ENCODE results near the gene EMILIN3. TPM values are rescaled to one million over a fixed set of nuclear protein-coding genes. Genes with fewer than 3 reads are reported as not detected.

Gene EMILIN3
- total RNA-seq, 1 donor from 2014 or later: 3.1 TPM

- no peak for DNase-seq
Observed at GRCh38 chr20:41364236-41364855, 2.3 kb downstream of the EMILIN3 start.

GRCh38 chr20:41363601-41364000, 3.0 kb downstream of the EMILIN3 start:
- DNase-seq: no peak

DNA sequence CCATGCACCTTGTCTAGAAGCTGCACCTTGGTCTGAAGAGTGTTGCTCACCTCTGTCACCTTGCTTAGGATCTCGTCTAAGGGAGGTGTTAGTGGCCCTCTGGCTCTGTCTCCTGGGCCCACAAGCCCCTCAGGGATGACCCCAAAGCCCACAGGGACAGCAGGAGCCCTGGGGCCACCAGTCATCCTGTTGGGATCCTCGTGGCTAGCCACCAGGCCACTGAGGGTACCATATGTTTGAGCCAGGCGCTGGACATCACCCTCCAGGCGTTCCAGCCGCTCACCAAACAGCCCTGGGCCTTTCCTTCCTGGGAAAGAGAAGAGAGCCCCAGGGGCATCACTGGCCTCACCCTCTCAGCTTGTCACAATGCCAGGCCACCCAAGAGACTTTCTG, 3.9 kb downstream of the EMILIN3 start:
- DNase-seq: no peak

DNA sequence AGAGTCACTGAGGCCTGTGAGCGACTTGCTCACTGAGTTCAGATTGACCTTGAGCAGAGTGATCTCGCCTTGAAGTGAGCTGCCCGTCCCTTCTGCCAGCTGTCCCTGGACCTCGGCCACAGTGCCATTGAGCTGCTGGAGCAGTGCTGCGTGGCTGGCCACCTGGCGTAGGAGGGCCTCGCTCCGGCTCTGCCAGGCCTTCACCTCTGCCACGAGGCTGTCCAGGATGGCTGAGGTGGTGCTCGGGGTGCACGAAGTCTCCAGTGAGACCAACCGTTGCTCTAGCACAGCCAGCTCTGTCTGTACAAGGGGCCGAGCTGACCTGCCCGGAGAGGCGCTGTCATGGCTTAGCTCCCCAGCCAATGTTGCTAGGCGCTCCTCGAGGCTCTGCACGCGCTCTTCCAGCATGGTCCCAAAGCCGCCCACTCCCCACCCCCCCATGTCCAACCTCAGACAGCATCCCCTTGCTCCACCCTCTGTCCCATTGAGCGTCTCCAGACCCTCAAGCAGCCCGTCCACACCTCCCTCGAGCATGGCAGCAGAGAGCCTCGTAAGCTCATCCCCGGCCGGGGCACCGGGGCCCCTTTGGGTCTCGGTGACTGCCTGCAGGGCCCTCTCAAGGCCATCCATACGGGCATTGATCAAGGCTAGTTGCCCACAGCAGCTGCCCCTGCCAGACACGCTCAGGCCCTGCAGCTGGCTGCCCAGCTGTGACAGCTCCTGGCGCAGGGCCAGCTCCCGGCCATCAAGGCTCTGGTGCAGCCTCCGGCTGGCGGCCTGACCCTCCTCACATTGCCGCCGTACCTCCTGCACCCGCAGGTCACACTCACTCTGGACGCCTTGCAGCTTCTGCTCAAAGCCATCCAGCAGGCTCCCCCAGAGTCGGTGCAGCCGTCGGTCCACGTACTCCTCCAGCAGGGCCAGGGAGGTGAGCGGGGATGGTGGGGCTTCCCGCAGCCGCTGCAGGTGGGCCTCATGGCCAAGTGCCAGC, 4.6 kb downstream of the EMILIN3 start:
- DNase-seq: no peak

- DNase-seq: no peak
Observed at GRCh38 chr20:41360831-41361756, 5.5 kb downstream of the EMILIN3 start.

GRCh38 chr20:41359541-41360011, 7.0 kb downstream of the EMILIN3 start:
- no peak for DNase-seq

DNA sequence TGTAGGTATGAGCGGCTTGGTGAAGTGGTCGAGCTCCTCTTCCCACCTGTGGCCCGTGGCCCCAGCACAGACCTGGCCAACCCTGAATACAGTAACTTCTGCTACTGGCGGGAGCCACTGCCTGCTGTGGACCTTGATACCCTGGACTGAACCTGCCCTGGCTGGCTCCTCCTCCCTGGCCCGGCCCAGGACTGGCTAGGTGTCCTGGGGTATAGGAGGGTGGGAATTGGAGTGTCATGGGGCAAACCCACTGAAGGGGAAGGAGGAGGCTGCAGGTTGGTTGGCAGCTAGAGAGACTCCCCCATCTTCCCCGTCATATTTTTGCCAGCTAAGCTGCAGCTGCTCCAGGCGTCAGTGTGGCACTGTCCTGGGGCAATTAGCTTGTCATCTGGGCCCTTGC, 7.9 kb downstream of the EMILIN3 start:
- no peak for DNase-seq

DNA sequence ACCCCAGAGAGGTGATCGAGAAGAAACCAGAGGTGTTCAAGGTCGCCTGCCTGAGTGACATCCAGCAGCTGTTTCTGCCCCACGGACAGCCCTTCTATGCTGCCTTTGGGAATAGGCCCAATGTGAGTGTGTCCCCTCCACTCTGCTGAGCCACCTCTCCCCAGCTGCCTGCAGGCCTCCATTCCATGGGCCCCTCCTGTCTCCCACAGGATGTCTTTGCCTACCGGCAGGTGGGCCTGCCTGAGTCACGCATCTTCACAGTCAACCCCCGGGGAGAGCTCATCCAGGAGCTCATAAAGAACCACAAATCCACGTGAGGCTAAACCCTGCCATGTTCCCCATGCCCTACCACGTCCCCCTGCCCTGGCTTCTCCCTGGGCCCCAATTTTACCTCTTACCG, 8.4 kb downstream of the EMILIN3 start:
- DNase-seq: no peak

GRCh38 chr20:41357424-41358163, 9.0 kb downstream of the EMILIN3 start:
- no peak for DNase-seq

GRCh38 chr20:41356951-41357350, 9.7 kb downstream of the EMILIN3 start:
- DNase-seq: no peak

DNA sequence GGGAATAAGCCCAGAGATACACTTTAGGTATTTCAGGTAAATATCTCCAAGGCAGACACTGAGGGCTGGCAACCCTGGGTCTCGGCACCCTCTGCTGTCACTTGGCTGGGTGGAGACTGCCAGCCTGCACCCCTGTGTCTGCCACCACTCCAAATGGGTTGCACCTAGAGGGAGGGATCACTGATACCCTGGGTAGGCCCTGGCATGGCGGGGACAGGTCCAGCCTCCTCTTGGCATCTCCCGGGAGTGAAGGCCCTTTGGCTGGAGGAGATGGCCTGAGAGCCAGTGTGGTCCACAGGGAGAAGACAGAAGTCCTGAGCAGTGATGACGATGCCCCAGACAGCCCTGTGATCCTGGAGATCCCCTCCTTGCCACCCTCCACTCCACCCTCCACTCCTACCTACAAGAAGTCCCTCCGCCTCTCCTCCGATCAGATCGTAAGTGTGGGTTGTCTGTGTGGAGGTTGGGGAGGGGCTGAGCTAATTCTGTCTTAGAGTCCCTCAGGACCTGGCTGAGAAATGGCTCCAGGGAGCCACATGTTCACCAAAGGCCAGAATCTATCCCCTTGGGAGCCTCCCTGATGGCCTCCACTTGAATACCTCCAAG, 10.9 kb downstream of the EMILIN3 start:
- DNase-seq: no peak

GRCh38 chr20:41355192-41355591, 11.4 kb downstream of the EMILIN3 start:
- DNase-seq: no peak

DNA sequence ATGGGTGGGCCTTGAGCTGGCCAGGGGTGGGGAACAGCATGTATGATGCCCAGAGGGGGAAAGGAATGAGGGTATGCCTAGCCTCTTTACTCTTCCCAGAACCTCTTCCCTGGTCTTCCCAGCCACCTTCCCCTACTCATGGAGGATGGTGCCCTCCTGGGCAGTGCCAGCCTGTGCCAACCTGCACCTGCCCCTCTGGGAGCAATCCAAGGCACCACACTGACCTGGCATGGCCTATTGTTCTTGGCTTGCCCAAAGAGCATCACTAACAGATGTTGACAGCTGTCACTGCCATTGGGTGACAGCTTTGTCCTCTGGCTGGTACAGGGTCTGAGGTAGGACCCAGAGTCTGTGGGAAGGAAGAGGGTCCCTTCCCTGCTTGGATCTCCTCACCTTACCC, 13.1 kb downstream of the EMILIN3 start:
- DNase-seq: no peak

- DNase-seq: no peak
Observed at GRCh38 chr20:41352666-41353065, 14.0 kb downstream of the EMILIN3 start.

GRCh38 chr20:41352106-41352505, 14.5 kb downstream of the EMILIN3 start:
- DNase-seq: no peak

DNA sequence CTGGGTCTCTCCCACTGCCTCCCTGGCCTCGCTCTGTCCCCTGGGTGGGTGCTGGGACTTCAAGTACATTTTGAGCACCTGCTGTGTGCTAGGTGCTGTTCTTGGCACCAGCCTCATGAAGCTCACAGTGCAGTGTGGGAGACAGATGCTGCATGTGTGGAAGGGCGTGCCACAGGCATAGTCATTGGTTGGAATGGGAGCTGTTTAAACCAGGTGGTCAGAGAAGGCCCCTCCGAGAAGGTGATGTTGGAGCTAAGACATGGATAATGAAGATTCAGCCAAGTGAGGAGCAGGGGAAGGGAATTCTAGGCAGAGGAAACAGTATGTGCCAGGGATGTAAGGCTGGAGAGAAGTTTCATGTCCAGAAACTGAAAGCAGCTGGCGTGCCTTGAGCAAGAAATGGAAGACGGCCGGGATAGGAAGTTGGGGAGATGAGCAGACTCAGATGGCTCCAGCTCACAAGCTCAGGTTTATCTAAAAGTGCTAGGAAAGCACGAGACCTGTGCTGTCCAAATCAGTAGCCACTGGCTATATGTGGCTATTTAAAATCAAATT, 16.1 kb downstream of the EMILIN3 start:
- DNase-seq: no peak

GRCh38 chr20:41349943-41350342, 16.7 kb downstream of the EMILIN3 start:
- no peak for DNase-seq

DNA sequence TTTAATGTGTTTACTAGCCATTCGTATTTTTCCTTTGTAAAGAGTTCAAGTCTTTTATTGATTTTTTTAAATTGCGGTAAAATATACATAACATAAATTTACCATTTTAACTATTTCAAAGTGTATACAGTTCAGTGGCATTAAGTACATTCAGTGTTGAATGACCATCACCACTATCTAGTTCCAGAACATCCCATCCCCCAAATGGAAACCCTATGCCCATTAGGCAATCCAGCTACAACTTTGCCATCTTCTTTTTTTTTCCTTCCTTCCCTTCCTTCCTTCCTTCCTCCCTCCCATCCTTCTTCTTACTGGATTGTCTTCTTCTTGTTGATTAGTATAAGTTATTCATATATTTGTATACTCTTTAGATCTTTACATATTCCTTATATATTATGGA, 17.4 kb downstream of the EMILIN3 start:
- DNase-seq: no peak

DNA sequence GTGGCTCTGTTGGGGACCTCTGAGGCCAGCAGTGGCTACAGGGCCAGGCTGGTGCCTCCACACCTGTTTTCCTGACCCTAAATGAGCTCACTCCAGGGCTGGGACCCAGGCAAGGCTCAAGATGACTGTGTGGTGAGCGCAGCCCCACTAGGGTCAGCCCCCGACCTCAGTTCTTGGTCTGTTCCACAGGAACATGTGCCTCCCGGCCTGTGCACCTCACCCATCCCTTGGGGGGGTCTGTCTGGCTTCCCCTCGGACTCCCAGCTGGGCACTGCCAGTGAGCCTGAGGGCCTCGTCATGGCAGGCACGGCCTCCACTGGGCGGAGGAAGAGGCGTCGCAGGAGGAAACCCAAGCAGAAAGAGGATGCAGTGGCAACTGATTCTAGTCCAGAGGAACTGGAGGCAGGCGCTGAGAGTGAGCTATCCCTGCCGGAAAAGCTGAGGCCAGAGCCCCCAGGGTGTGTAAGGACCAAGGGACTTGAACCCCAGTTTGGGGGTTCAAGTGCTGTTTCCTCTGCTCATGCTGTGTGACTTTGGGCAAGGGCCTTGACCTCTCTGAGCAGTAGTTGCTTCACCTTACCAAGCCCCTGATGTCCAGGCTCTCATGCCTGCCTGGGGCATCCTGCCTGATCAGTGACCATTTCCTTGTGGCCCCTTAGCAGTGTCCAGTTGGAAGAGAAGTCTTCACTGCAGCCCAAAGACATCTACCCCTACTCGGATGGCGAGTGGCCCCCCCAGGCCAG, 18.0 kb downstream of the EMILIN3 start:
- DNase-seq: no peak
